HepG2 (cell line): ENCODE results near the gene LRRC45. TPM values are rescaled to one million over a fixed set of nuclear protein-coding genes. Genes with fewer than 3 reads are reported as not detected.

Experiments used
- DRAP1 ChIP-seq: IDR thresholded peaks from 2 replicates; pipeline ENCODE4 v1.6.1; 2016; ENCODE audit warnings: missing genetic modification reagents, missing compliant biosample characterization
- ELF1 ChIP-seq: sonication (generic); formaldehyde crosslinking; IDR thresholded peaks from 2 replicates; pipeline ENCODE4 v1.4.0; 2020; ENCODE audit warnings: missing genetic modification reagents
- GABPA ChIP-seq, 2 experiments: IDR thresholded peaks; 2 replicates each; pipeline ENCODE4 v1.6.1; 2011 to 2016; ENCODE audit warnings: low read depth in 2 of 2, low read length in 1 of 2, missing biosample characterization in 1 of 2, missing genetic modification characterization in 1 of 2
- HOXA9 ChIP-seq: sonication (generic); formaldehyde crosslinking; IDR thresholded peaks from 2 replicates; pipeline ENCODE4 v1.8.1; 2022; ENCODE audit warnings: missing genetic modification reagents, mild to moderate bottlenecking, moderate library complexity, borderline replicate concordance
- IKZF1 ChIP-seq: fragments of 450-650 bp; IDR thresholded peaks from 2 replicates; pipeline ENCODE4 v1.7.1; 2016
- PATZ1 ChIP-seq: sonication (generic); formaldehyde crosslinking; IDR thresholded peaks from 2 replicates; pipeline ENCODE4 v1.4.0; 2020; ENCODE audit warnings: missing genetic modification reagents
- POLR2AphosphoS2 ChIP-seq: IDR thresholded peaks from 2 replicates; pipeline ENCODE4 v1.6.1; 2011; ENCODE audit warnings: low read depth, low read length, improper control_type of control experiment
- POLR2G ChIP-seq: fragments of 200-400 bp; formaldehyde crosslinking; IDR thresholded peaks from 2 replicates; pipeline ENCODE4 v1.6.1; 2018; ENCODE audit warnings: mild to moderate bottlenecking, low read depth, low read length, moderate library complexity
- RFX5 ChIP-seq: IDR thresholded peaks from 2 replicates; pipeline ENCODE4 v1.6.1; 2011; ENCODE audit warnings: low read depth, low read length, improper control_type of control experiment
- RXRA ChIP-seq: sonication (generic); formaldehyde crosslinking; IDR thresholded peaks from 2 replicates; pipeline ENCODE4 v1.5.1; 2020; ENCODE audit warnings: missing genetic modification reagents
- TFE3 ChIP-seq: IDR thresholded peaks from 2 replicates; pipeline ENCODE4 v1.6.1; 2016
- ZBTB3 ChIP-seq: sonication (generic); formaldehyde crosslinking; IDR thresholded peaks from 2 replicates; pipeline ENCODE4 v1.4.0; 2020; ENCODE audit warnings: low read depth, mild to moderate bottlenecking, moderate library complexity, missing genetic modification reagents, borderline replicate concordance
- ZFP41 ChIP-seq: sonication (generic); formaldehyde crosslinking; IDR thresholded peaks from 2 replicates; pipeline ENCODE4 v1.4.0; 2020; ENCODE audit warnings: mild to moderate bottlenecking, missing genetic modification reagents, borderline replicate concordance
- ZNF232 ChIP-seq: sonication (generic); formaldehyde crosslinking; IDR thresholded peaks from 2 replicates; pipeline ENCODE4 v1.4.0; 2020; ENCODE audit warnings: missing genetic modification reagents, borderline replicate concordance
- ZNF431 ChIP-seq: sonication (generic); formaldehyde crosslinking; IDR thresholded peaks from 2 replicates; pipeline ENCODE4 v1.9.0; 2022; ENCODE audit warnings: missing genetic modification reagents, low read depth, mild to moderate bottlenecking, borderline replicate concordance
- ZNF567 ChIP-seq: sonication (generic); formaldehyde crosslinking; IDR thresholded peaks from 2 replicates; pipeline ENCODE4 v1.8.1; 2023; ENCODE audit warnings: mild to moderate bottlenecking, missing genetic modification reagents, borderline replicate concordance
- ZNF609 ChIP-seq: sonication (generic); formaldehyde crosslinking; IDR thresholded peaks from 2 replicates; pipeline ENCODE4 v1.4.0; 2020; ENCODE audit warnings: mild to moderate bottlenecking, missing genetic modification reagents, borderline replicate concordance
- ZNF652 ChIP-seq: IDR thresholded peaks from 2 replicates; pipeline ENCODE4 v1.6.1; 2016; ENCODE audit warnings: low read depth, borderline replicate concordance
- ZNF749 ChIP-seq: sonication (generic); formaldehyde crosslinking; IDR thresholded peaks from 2 replicates; pipeline ENCODE4 v1.8.0; 2022; ENCODE audit warnings: mild to moderate bottlenecking, missing genetic modification reagents, moderate library complexity, borderline replicate concordance
- ZNF782 ChIP-seq: sonication (generic); formaldehyde crosslinking; IDR thresholded peaks from 2 replicates; pipeline ENCODE4 v1.4.0; 2020; ENCODE audit warnings: missing genetic modification reagents, mild to moderate bottlenecking, borderline replicate concordance
- polyA plus RNA-seq, 8 experiments: library from polyadenylated mRNA; depleted of rRNA in 3 of 8; stranded (reverse) in 7 of 8; unstranded in 1 of 8; fragments of >200 nt; fragmentation: Illumina TruSeq in 4 of 8; extraction: Trizol in 4 of 8; gene quantifications; 2 replicates each; pipeline versions ENCODE4 v1.2.1 to v1.2.3, GENCODE V29; 2011 to 2016; ENCODE audit warnings: low read depth in 4 of 8, missing spikeins in 1 of 8, mixed read lengths in 1 of 8; ENCODE audit not compliant: insufficient read depth in 1 of 8
- total RNA-seq, 5 experiments: library from RNA; depleted of rRNA; stranded (reverse); fragments of >200 nt; fragmentation: Illumina TruSeq; extraction: Trizol; gene quantifications; 2 replicates each; pipeline ENCODE4 v1.2.3, GENCODE V29; 2016; ENCODE audit warnings: low read depth in 1 of 5

LRRC45 gene
- total and polyA plus RNA-seq, 2 of the 13 experiments (the other 11 are each of a cell fraction or from before 2014, with no cell fraction given), result 11.6 to 48.1 TPM

- TF ChIP-seq GABPA (IDR thresholded peaks at IDR 0.05; ENCODE audit: low read depth, low read length) (no peak), GABPA (CRISPR knock-in tag; IDR thresholded peaks at IDR 0.05; ENCODE audit: low read depth) (peak; percentile 63), ZNF431 (CRISPR knock-in tag) (no peak), ZNF567 (CRISPR knock-in tag) (0 out of 2 replicates have a peak, but pooled peaks have one; percentile 49), RXRA (CRISPR knock-in tag) (peak; percentile 24), RFX5 (no peak), DRAP1 (peak; percentile 61; the same call in 1 of the 2 replicates), ELF1 (peak; percentile 41; the same call in 1 of the 2 replicates), ZNF782 (CRISPR knock-in tag) (0 out of 2 replicates have a peak, but pooled peaks have one; percentile 6), ZNF749 (0 out of 2 replicates have a peak, but pooled peaks have one; percentile 76), IKZF1 (no peak), HOXA9 (CRISPR knock-in tag) (no peak), ZBTB3 (CRISPR knock-in tag) (no peak), ZNF232 (0 out of 2 replicates have a peak, but pooled peaks have one; percentile 55), POLR2AphosphoS2 (no peak), POLR2G (peak; percentile 75; the same call in 1 of the 2 replicates), ZFP41 (CRISPR knock-in tag) (0 out of 2 replicates have a peak, but pooled peaks have one; percentile 6), TFE3 (CRISPR knock-in tag) (0 out of 2 replicates have a peak, but pooled peaks have one; percentile 23), ZNF609 (CRISPR knock-in tag) (0 out of 2 replicates have a peak, but pooled peaks have one; percentile 40), PATZ1 (CRISPR knock-in tag) (peak; percentile 30; the same call in 1 of the 2 replicates), ZNF652 (CRISPR knock-in tag) (no peak)
Measured at GRCh38 chr17:81996757-81997441, 26.2 kb upstream of the LRRC45 start (continued).
